Activated gamma-delta T cell treated with Interleukin-2 at 50 U/mL for 16 hours (primary cell): ENCODE data around the gene PRKACB.
"Not testable (repeated sequence)": the region's sequence is repeated elsewhere in the genome, so short reads cannot be mapped to it uniquely, and the experiment has no call there.

Experiments
- DNase-seq: peaks from one replicate; pipeline ENCODE4 v3.0.0-alpha.2; 2020

The PRKACB gene

GRCh38 chr1:84272401-84272800 lies 128.3 kb downstream of the PRKACB start:
- no peak for DNase-seq

DNA sequence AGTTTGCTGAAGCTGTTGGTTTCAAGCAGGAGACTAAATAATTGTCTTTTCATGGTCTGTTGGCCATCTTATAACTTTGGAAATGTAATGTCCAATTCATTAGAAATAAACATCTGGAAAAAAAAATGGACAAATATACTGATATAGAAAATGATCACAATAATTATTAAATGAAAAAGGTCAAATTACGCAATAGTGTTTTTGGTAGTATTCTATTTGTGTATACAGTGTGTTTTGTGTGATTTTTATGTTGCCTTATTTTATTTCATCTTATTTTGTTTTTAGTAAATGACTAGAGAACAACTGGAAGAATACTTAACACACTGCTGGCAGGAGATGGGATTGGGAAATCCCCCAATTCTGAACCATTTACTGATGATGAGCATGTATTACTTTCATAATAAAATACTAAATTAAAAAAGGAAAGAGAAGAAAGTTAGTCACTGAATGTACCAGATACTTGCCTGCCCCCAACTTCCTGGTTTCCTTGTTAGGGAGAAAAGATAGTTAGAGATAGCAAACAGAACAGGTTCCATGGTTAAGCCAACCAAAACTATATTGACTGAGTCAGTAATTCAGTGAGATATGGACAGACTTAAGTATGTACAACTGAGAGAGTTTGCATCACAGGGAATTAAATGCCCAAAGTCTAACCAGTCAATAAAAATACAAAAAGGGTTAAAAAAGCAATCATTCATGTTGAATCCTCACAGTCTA lies 133.4 kb downstream of the PRKACB start:
- DNase-seq: no peak

- DNase-seq: no peak
These were observed 134.8 kb downstream of the PRKACB start for GRCh38 chr1:84278905-84279304.

- no peak for DNase-seq
These were observed 136.8 kb downstream of the PRKACB start for GRCh38 chr1:84280912-84281311.

DNA sequence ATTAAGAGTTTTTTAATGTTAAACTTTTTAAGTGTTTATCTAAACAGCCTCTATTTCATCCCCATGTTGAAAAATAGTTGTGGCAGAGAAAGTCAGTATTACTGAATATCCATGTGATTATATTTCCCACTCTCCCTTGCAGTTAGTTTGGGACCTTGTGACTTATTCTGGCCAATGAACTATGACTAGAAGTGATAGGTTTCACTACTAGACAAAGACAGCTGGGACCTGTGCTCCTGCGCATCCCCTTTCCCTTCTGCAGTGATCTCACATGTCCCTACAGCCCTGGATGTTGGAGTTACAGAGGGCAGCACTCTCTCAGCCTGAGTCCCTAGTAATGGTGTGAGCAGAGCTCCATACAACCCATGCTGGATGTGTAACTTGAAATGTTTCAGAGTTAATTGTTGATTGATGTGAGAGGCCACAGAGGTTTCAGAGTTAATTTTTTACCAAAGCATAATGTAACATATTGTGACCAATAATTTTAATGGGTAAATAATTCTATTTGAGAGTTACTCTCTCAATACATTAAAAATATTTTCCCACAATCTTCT lies 138.8 kb downstream of the PRKACB start:
- DNase-seq: no peak

DNA sequence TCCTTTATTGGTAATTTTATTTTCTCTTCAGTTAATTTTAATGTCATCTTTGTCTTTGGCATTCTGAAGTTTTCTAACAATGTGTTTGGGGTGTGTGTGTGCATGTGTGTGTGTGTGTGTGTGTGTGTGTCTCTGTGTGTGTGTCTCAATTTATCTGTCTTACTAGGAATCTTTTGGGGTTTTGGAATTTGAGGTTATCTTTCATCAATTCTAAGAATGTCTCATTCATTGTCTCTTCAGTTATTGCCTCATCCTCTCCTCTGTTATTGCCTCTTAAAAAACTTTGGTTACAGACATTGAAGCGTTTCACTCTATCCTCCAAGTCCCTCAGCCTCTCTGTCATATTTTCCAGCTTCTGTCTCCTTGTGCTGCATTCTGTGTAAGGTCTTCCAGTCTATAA lies 139.3 kb downstream of the PRKACB start:
- no peak for DNase-seq

- no peak for DNase-seq
These were observed 142.0 kb downstream of the PRKACB start for GRCh38 chr1:84286071-84286470.

- not testable (repeated sequence) for DNase-seq
These were observed 143.3 kb downstream of the PRKACB start for GRCh38 chr1:84287389-84287788.
